Measurements from ENCODE around the gene C1QA.
"Not testable (repeated sequence)": the region's sequence is repeated elsewhere in the genome, so short reads cannot be mapped to it uniquely, and the experiment has no call there.

Gene C1QA

DNA sequence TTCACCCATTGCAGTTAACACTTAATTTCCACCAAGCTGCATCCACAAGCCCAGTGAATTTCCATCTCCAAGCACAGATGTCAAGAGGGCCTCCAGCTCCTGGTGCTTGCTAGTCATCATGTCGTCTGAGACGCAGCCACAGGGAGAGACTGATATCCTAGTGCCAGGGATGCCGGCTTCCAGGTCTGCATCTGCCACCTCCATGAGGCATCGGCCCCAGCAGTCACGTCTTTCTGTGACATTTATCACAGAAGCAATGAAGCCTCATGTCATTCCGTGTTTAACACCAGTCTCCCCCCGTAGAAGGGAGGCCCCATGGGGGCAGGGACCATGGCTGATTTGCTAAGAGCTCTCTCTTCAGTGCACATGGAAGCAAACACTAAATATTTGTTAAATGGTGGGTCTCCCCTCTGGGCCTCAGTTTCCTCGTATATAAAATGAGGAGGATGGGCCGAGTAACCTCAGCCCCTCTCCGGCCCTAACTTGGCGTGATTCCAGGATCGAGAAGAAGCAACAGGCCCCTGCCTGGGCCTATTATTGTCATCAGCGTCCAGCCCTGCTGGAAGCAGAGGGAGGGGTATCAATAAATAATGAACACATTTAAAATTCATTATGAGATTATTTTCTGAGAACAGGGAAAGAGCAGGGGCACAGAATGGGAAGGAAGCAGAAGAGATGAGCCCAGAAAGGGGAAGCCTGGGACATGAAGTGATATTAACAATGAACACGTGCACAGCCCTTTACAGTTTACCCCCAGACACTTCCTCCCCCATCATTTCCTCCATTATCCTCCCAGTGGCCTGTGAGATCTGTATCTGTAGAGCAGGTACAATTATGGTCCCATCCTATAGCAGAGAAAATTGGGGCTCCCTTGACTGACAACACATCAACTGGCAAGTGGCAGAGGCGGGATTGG lies 15.8 kb downstream of the C1QA start:
- no peaks in the 10 kb centered on the region for H3K9me3 ChIP-seq (ENCODE audit: control insufficient read depth, low read length)
- no peaks in the 10 kb centered on the region for H3K36me3 ChIP-seq (ENCODE audit: control insufficient read depth, insufficient read depth, low read length)
- no peak overlapping the region for H3K9ac ChIP-seq (ENCODE audit: low read length)
- no peak overlapping the region for H3K4me3 ChIP-seq (ENCODE audit: low read length)
- no peaks in the 10 kb centered on the region for H3K4me1 ChIP-seq (ENCODE audit: control insufficient read depth, insufficient read depth, low read length)
- H3K27me3 ChIP-seq (ENCODE audit: control insufficient read depth, insufficient read depth, low read length): peaks cover 5% of the 10 kb centered on the region

DNA sequence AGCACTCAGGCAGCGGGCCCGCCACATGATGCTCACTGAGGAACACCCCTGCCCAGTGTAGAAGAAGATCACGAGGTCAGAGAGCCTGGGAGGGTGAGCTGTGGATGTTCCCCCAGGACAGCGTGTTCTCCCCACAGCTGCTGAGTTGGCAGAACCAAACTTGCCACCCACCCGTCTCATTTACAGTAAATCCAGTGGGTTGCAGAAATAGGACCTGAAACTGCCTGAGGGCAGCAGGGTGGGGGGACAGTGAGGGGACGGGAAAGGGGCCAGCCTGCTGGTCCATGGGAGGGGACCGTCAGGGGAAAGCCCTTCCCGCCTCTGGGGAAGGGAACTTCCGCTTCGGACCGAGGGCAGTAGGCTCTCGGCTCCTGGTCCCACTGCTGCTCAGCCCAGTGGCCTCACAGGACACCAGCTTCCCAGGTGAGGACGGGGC lies 16.5 kb downstream of the C1QA start, which contains the start of gene C1QB:
TSS of gene C1QB (plus strand) at position 356 of the 436 bp plus-strand sequence. CDS start 6,227 bp downstream, outside the sequence.
- Histone ChIP-seq H3K9ac (ENCODE audit: low read length) (no peak within 1 kb of the TSS), H3K4me3 (ENCODE audit: low read length) (no peak within 1 kb of the TSS), H3K4me1 (ENCODE audit: control insufficient read depth, insufficient read depth, low read length) (no peaks in the 10 kb centered on the region), H3K27me3 (ENCODE audit: control insufficient read depth, insufficient read depth, low read length) (peaks cover 5% of the 10 kb centered on the region), H3K36me3 (ENCODE audit: control insufficient read depth, insufficient read depth, low read length) (no peaks in the 10 kb centered on the region), H3K9me3 (ENCODE audit: control insufficient read depth, low read length) (no peaks in the 10 kb centered on the region)

DNA sequence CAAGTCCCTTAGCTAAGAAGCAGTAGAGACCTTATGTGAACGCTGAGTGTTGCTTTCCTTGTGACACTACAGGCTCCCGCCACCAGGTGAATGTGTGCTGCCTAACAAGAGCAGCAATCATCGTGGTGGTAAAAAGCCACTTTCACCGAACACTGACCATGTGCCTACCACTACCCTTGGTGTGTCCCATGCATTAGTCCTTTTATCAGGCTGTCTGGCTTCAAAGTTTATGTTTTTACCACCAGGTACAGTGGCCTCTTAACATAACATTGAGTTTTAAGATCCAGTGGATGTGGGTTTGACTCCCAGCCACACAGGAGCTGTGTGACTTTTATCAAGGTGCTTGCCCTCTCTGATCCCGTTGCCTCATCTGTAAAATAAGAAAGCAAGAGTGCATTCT lies 18.3 kb downstream of the C1QA start:
- Histone ChIP-seq H3K36me3 (ENCODE audit: control insufficient read depth, insufficient read depth, low read length) (no peaks in the 10 kb centered on the region), H3K9me3 (ENCODE audit: control insufficient read depth, low read length) (no peaks in the 10 kb centered on the region), H3K4me1 (ENCODE audit: control insufficient read depth, insufficient read depth, low read length) (no peaks in the 10 kb centered on the region), H3K9ac (ENCODE audit: low read length) (no peak overlapping the region), H3K27me3 (ENCODE audit: control insufficient read depth, insufficient read depth, low read length) (peaks cover 5% of the 10 kb centered on the region), H3K4me3 (ENCODE audit: low read length) (no peak overlapping the region)

DNA sequence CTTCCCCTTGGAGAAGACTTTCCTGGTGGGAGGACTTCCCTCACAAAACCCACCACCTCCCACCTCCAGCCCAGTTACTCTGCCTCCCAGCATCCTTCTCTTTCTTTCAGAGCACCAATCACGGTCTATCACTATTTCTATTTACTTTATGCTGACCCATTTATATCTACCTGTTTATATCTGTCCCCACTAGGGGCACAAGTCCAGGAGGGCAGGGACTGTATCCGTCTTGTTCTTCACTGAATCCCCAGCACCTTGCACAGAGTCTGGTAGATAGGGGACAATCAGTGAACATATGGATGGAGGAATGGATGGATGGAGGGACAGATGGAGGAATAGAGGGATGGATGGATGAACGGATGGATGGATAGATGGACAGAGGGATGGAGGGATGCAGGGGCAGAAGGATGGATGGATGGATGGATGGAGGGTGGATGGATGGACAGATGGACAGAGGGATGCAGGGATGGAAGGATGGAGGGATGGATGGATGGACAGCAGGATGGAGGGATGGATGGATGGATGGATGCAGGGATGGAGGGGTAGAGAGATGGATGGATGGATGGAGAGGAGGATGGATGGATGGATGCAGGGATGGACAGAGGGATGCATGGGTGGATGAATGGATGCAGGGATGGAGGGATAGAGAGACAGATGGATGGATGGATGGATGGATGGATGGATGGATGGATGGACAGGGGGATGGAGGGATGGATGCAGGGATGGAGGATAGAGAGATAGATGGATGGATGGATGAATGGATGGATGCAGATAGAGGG lies 22.1 kb downstream of the C1QA start:
- Histone ChIP-seq H3K36me3 (ENCODE audit: control insufficient read depth, insufficient read depth, low read length) (no peaks in the 10 kb centered on the region), H3K9ac (ENCODE audit: low read length) (no peak overlapping the region), H3K4me1 (ENCODE audit: control insufficient read depth, insufficient read depth, low read length) (no peaks in the 10 kb centered on the region), H3K9me3 (ENCODE audit: control insufficient read depth, low read length) (no peaks in the 10 kb centered on the region), H3K4me3 (ENCODE audit: low read length) (no peak overlapping the region), H3K27me3 (ENCODE audit: control insufficient read depth, insufficient read depth, low read length) (peaks cover 5% of the 10 kb centered on the region)

DNA sequence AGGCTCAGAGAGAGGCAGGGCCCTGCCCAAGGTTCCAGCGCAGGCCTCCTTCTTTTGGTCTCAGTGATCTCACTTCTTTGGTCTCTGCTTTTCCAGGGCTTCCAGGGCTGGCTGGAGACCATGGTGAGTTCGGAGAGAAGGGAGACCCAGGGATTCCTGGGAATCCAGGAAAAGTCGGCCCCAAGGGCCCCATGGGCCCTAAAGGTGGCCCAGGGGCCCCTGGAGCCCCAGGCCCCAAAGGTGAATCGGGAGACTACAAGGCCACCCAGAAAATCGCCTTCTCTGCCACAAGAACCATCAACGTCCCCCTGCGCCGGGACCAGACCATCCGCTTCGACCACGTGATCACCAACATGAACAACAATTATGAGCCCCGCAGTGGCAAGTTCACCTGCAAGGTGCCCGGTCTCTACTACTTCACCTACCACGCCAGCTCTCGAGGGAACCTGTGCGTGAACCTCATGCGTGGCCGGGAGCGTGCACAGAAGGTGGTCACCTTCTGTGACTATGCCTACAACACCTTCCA lies 24.4 kb downstream of the C1QA start:
- Histone ChIP-seq H3K36me3 (ENCODE audit: control insufficient read depth, insufficient read depth, low read length) (no peaks in the 10 kb centered on the region), H3K4me3 (ENCODE audit: low read length) (no peak overlapping the region), H3K4me1 (ENCODE audit: control insufficient read depth, insufficient read depth, low read length) (no peaks in the 10 kb centered on the region), H3K27me3 (ENCODE audit: control insufficient read depth, insufficient read depth, low read length) (peaks cover 3% of the 10 kb centered on the region), H3K9me3 (ENCODE audit: control insufficient read depth, low read length) (no peaks in the 10 kb centered on the region), H3K9ac (ENCODE audit: low read length) (no peak overlapping the region)

DNA sequence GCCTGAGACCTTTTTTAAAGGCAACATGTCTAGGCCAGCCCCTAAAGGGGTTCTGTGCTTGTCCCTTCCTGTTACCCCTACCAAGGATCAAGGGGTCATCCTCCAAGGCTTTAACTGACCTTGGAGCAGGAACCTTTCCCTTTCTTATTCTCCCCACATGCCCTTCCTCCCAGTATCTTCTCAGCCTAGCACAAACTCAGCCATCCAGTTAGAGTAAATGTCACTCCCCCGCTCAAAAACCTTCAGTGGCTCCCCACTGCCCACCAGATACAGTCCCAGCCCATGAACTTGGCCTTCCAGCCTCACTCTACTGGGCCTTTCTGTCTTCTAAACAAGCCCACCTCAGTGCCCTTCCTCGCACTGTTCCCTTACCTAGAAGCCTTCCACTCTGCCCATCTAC lies 25.5 kb downstream of the C1QA start:
- H3K36me3 ChIP-seq (ENCODE audit: control insufficient read depth, insufficient read depth, low read length): no peaks in the 10 kb centered on the region
- H3K9me3 ChIP-seq (ENCODE audit: control insufficient read depth, low read length): no peaks in the 10 kb centered on the region
- H3K4me1 ChIP-seq (ENCODE audit: control insufficient read depth, insufficient read depth, low read length): no peaks in the 10 kb centered on the region
- H3K27me3 ChIP-seq (ENCODE audit: control insufficient read depth, insufficient read depth, low read length): peaks cover 5% of the 10 kb centered on the region
- H3K4me3 ChIP-seq (ENCODE audit: low read length): no peak overlapping the region
- no peak overlapping the region for H3K9ac ChIP-seq (ENCODE audit: low read length)

DNA sequence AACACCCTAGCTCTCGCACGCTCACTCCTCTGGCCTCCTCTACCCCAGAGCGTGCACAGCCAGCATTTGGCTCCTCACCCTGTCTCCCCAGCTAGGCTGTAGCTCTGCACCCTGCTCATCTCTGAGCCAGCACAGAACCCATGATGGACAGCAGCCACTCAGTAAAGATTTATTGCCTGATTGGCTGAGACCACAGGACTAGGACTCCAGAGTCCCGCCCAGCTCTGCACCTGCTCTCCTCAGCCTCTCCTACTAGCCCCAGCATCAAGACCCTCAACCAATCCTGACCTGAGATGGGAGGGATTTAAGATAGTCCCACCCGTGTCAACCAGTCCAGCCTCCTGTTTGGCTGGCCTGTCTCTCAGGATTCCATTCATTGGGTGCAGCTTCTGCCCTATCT lies 25.9 kb downstream of the C1QA start:
- no peak overlapping the region for H3K4me3 ChIP-seq (ENCODE audit: low read length)
- H3K36me3 ChIP-seq (ENCODE audit: control insufficient read depth, insufficient read depth, low read length): no peaks in the 10 kb centered on the region
- no peaks in the 10 kb centered on the region for H3K4me1 ChIP-seq (ENCODE audit: control insufficient read depth, insufficient read depth, low read length)
- no peaks in the 10 kb centered on the region for H3K9me3 ChIP-seq (ENCODE audit: control insufficient read depth, low read length)
- H3K9ac ChIP-seq (ENCODE audit: low read length): no peak overlapping the region
- H3K27me3 ChIP-seq (ENCODE audit: control insufficient read depth, insufficient read depth, low read length): peaks cover 5% of the 10 kb centered on the region

DNA sequence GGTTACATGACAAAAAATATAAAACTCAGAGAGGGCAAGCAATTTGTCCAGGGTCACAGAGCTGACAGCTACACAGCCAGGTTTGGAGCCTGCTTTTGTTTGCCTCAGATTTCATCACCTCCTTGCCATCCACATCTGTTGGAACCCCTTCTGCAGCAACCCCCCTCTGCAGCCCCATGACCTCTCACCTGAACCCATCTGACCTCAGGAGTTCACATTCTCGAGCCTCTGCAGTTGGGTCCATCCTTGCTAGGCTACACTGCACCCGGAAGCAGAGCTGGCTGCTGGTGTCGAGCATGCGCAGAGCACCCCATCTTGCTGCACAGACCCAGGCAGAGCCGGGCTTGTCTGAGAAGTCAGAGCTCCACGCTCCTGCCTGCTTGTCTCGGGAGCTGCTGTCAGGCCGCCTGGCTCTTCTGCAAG lies 26.6 kb downstream of the C1QA start:
- no peak overlapping the region for H3K4me3 ChIP-seq (ENCODE audit: low read length)
- H3K9me3 ChIP-seq (ENCODE audit: control insufficient read depth, low read length): no peaks in the 10 kb centered on the region
- H3K4me1 ChIP-seq (ENCODE audit: control insufficient read depth, insufficient read depth, low read length): no peaks in the 10 kb centered on the region
- H3K36me3 ChIP-seq (ENCODE audit: control insufficient read depth, insufficient read depth, low read length): no peaks in the 10 kb centered on the region
- peaks cover 5% of the 10 kb centered on the region for H3K27me3 ChIP-seq (ENCODE audit: control insufficient read depth, insufficient read depth, low read length)
- no peak overlapping the region for H3K9ac ChIP-seq (ENCODE audit: low read length)

DNA sequence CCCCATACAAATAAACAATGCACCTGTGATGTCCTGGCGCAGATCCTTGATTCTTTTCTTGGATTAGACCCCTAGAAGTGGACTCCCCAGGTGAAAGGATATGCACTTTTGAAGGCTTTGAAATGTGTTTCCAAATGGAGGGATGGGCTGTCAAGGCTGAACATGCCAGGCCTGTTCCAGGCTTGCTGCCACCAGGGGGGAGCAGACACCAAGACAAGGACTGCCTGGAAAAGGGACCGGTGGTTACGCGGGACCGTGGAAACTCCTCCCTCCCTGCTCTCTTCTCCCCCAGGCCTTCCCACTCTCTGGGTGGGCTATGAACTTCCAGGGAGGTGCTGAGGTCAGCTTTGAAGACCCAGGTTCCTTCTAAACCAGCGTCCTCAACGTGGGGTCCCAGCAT lies 29.3 kb downstream of the C1QA start:
- Histone ChIP-seq H3K9me3 (ENCODE audit: control insufficient read depth, low read length) (no peaks in the 10 kb centered on the region), H3K4me1 (ENCODE audit: control insufficient read depth, insufficient read depth, low read length) (no peaks in the 10 kb centered on the region), H3K4me3 (ENCODE audit: low read length) (no peak overlapping the region), H3K36me3 (ENCODE audit: control insufficient read depth, insufficient read depth, low read length) (no peaks in the 10 kb centered on the region), H3K27me3 (ENCODE audit: control insufficient read depth, insufficient read depth, low read length) (peaks cover 5% of the 10 kb centered on the region), H3K9ac (ENCODE audit: low read length) (no peak overlapping the region)

DNA sequence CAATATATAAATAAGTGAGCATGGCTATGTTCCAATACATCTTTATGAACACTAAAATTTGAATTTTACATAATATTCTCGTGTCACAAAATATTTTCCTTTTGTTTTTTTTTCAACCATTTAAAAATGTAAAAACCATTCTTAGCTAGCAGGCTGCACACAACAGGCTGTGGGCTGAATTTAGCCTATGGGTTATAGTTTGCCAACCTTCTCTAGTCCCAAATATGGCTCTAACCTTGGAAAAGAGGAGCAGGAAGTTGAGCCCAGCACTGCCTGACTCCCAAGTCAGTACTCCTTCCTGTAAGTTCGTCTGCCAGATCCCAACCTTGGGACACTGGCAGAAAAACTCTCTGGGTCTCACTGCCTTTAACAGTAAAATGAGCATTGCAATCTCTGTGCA lies 30.0 kb downstream of the C1QA start:
- no peaks in the 10 kb centered on the region for H3K36me3 ChIP-seq (ENCODE audit: control insufficient read depth, insufficient read depth, low read length)
- peaks cover 5% of the 10 kb centered on the region for H3K27me3 ChIP-seq (ENCODE audit: control insufficient read depth, insufficient read depth, low read length)
- H3K9me3 ChIP-seq (ENCODE audit: control insufficient read depth, low read length): no peaks in the 10 kb centered on the region
- H3K4me1 ChIP-seq (ENCODE audit: control insufficient read depth, insufficient read depth, low read length): no peaks in the 10 kb centered on the region
- H3K9ac ChIP-seq (ENCODE audit: low read length): no peak overlapping the region
- H3K4me3 ChIP-seq (ENCODE audit: low read length): no peak overlapping the region

DNA sequence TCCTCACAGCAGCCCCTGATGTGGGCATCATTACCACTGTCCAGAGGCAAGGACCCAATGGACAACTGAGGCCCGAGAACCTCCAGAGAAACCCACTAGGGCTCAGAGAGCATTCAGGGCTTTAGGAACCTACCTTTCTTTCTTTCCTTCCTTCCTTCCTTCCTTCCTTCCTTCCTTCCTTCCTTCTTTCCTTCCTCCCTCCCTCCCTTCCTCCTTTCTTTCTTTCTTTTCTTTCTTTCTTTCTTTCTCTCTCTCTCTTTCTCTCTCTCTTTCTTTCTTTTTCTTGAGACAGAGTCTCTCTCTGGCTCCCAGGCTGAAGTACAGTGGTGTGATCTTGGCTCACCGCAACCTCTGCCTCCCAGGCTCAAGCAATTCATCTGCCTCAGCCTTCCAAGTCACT lies 32.4 kb downstream of the C1QA start:
- peaks cover 12% of the 10 kb centered on the region for H3K27me3 ChIP-seq (ENCODE audit: control insufficient read depth, insufficient read depth, low read length)
- H3K4me1 ChIP-seq (ENCODE audit: control insufficient read depth, insufficient read depth, low read length); H3K36me3 ChIP-seq (ENCODE audit: control insufficient read depth, insufficient read depth, low read length); H3K9ac ChIP-seq (ENCODE audit: low read length); H3K9me3 ChIP-seq (ENCODE audit: control insufficient read depth, low read length); H3K4me3 ChIP-seq (ENCODE audit: low read length): not testable (repeated sequence)

Measured in mucosa of stomach (tissue), 1 donor.